Ishikawa (cell line): Measurements from ENCODE around the gene HCAR1.
A peak's percentile ranks its signal among the peaks of the same experiment; 100 is the strongest.

Source experiments
- CEBPB ChIP-seq: IDR thresholded peaks from 2 replicates; pipeline ENCODE4 v1.6.1; 2012
- CREB1 ChIP-seq: IDR thresholded peaks from 2 replicates; pipeline ENCODE4 v1.6.1; 2012; ENCODE audit warnings: low read depth
- EGR1 ChIP-seq: IDR thresholded peaks from 2 replicates; pipeline ENCODE4 v1.6.1; 2012
- EP300 ChIP-seq: IDR thresholded peaks from 2 replicates; pipeline ENCODE4 v1.6.1; 2012; ENCODE audit warnings: borderline replicate concordance
- FOXM1 ChIP-seq: IDR thresholded peaks from 2 replicates; pipeline ENCODE4 v1.6.1; 2012; ENCODE audit warnings: low read depth, borderline replicate concordance
- NFIC ChIP-seq: IDR thresholded peaks from 2 replicates; pipeline ENCODE4 v1.6.1; 2012
- RAD21 ChIP-seq: IDR thresholded peaks from 2 replicates; pipeline ENCODE4 v1.6.1; 2012; ENCODE audit warnings: low read depth
- TAF1 ChIP-seq: IDR thresholded peaks from 2 replicates; pipeline ENCODE4 v1.6.1; 2012; ENCODE audit warnings: low read depth, mild to moderate bottlenecking
- TCF12 ChIP-seq: IDR thresholded peaks from 2 replicates; pipeline ENCODE4 v1.6.1; 2012; ENCODE audit warnings: low read depth
- TEAD4 ChIP-seq: IDR thresholded peaks from 2 replicates; pipeline ENCODE4 v1.6.1; 2012
- YY1 ChIP-seq: IDR thresholded peaks from 2 replicates; pipeline ENCODE4 v1.6.1; 2012; ENCODE audit warnings: low read depth
- ZBTB7A ChIP-seq: IDR thresholded peaks from 2 replicates; pipeline ENCODE4 v1.6.1; 2012; ENCODE audit warnings: low read depth
- TF ChIP-seq, protein P1 (sequence below): IDR thresholded peaks from 2 replicates; pipeline ENCODE4 v1.6.1; 2012; ENCODE audit warnings: low read depth, mild to moderate bottlenecking
- TF ChIP-seq, protein P2 (sequence below): IDR thresholded peaks from 2 replicates; pipeline ENCODE4 v1.6.1; 2012
- TF ChIP-seq, protein P3 (sequence below): IDR thresholded peaks from 2 replicates; pipeline ENCODE4 v1.6.1; 2012

HCAR1 gene

DNA sequence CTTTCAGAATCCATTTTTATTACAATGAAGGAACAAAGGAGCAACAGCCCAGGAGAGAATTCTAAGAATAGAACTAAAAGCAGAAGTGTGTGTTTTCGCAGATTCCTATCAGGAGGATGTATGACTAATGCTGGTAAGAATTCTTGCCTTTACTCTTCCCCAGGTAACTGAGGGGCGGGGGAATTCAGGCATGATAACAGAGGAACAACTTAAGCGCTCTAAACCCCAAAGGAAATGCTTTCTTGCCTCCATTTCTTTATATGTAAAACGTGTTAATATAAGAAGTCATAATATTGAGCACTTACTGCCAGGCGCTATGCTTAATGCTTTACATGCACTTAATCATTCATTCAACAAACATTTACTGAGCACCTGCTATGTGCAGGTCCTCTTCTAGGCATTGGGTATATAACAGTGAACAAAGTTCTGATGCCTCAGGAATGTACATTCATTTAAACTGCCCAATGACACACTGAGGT, 4.5 kb downstream of the HCAR1 start:
- TF ChIP-seq, protein P1, sequence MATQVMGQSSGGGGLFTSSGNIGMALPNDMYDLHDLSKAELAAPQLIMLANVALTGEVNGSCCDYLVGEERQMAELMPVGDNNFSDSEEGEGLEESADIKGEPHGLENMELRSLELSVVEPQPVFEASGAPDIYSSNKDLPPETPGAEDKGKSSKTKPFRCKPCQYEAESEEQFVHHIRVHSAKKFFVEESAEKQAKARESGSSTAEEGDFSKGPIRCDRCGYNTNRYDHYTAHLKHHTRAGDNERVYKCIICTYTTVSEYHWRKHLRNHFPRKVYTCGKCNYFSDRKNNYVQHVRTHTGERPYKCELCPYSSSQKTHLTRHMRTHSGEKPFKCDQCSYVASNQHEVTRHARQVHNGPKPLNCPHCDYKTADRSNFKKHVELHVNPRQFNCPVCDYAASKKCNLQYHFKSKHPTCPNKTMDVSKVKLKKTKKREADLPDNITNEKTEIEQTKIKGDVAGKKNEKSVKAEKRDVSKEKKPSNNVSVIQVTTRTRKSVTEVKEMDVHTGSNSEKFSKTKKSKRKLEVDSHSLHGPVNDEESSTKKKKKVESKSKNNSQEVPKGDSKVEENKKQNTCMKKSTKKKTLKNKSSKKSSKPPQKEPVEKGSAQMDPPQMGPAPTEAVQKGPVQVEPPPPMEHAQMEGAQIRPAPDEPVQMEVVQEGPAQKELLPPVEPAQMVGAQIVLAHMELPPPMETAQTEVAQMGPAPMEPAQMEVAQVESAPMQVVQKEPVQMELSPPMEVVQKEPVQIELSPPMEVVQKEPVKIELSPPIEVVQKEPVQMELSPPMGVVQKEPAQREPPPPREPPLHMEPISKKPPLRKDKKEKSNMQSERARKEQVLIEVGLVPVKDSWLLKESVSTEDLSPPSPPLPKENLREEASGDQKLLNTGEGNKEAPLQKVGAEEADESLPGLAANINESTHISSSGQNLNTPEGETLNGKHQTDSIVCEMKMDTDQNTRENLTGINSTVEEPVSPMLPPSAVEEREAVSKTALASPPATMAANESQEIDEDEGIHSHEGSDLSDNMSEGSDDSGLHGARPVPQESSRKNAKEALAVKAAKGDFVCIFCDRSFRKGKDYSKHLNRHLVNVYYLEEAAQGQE: no peak
- peak; percentile 35; the same call in 1 of the 2 replicates for TF ChIP-seq TEAD4

DNA sequence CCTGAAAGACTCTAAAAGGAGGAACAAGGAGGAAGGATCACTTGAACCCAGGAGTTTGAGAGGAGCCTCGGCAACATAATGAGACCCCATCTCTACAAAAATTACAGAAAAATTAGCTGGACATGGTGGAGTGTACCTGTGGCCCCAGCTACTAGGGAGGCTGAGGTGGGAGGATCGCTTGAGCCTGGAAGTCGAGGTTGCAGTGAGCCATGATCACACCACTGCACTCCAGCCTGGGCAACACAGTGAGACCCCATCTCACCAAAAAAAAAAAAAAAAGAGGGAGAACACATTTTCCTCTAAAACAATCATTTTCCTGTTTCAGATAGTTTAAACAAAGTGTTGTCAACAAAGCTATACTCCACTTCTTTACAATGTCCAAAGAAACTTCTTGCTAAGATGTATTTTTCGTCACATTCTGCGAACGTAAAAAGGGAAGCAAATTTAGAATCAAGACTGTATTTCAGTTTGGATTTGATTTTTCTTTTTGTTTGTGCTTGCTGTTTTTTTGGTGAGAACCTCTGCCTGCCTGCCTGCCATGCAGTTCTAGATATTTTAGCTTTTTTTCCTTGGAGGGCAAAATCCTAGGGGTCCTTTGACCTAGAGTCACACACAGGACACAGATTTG, 5.1 kb downstream of the HCAR1 start:
- TF ChIP-seq CREB1 (no peak), TAF1 (no peak), TCF12 (no peak), TEAD4 (no peak), ZBTB7A (no peak), YY1 (no peak), EP300 (no peak), RAD21 (no peak), NFIC (no peak), CEBPB (no peak), FOXM1 (no peak), EGR1 (no peak)
- TF ChIP-seq, protein P2, sequence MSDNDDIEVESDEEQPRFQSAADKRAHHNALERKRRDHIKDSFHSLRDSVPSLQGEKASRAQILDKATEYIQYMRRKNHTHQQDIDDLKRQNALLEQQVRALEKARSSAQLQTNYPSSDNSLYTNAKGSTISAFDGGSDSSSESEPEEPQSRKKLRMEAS: no peak
- TF ChIP-seq, protein P1: no peak
- TF ChIP-seq, protein P3, sequence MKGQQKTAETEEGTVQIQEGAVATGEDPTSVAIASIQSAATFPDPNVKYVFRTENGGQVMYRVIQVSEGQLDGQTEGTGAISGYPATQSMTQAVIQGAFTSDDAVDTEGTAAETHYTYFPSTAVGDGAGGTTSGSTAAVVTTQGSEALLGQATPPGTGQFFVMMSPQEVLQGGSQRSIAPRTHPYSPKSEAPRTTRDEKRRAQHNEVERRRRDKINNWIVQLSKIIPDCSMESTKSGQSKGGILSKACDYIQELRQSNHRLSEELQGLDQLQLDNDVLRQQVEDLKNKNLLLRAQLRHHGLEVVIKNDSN: no peak

DNA sequence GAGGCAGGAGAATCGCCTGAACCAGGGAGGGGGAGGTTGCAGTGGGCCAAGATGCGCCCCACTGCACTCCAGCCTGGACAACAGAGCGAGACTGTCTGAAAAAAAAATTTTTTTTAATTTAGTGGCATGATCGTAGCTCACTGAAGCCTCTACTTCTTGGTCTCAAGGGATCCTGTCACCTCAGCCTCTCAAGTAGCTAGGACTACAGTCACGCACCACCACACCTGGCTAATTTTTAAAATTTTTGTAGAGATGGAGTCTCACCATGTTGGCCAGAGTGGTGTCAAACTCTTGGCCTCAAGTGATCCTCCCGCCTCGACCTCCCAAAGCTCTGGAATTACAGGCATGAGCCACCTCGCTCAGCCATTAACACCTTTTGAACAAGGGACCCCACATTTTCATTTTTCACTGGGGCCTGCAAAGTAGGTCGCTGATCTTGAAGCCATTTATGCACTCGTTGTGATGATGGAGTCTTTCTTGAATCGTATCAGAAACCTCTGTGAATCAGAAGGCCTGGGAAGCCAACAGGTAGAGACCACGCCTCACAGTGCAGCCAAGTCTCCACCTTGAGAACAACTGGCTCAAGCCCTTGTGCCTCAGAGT, 5.9 kb downstream of the HCAR1 start:
- TF ChIP-seq FOXM1: no peak
- no peak for TF ChIP-seq RAD21
- no peak for TF ChIP-seq YY1
- TF ChIP-seq, protein P1: no peak
- no peak for TF ChIP-seq ZBTB7A
- TF ChIP-seq CEBPB: no peak
- TF ChIP-seq, protein P3: no peak
- TF ChIP-seq, protein P2: no peak
- no peak for TF ChIP-seq EP300
- TF ChIP-seq EGR1: no peak
- no peak for TF ChIP-seq CREB1
- no peak for TF ChIP-seq NFIC
- no peak for TF ChIP-seq TAF1
- no peak for TF ChIP-seq TCF12

DNA sequence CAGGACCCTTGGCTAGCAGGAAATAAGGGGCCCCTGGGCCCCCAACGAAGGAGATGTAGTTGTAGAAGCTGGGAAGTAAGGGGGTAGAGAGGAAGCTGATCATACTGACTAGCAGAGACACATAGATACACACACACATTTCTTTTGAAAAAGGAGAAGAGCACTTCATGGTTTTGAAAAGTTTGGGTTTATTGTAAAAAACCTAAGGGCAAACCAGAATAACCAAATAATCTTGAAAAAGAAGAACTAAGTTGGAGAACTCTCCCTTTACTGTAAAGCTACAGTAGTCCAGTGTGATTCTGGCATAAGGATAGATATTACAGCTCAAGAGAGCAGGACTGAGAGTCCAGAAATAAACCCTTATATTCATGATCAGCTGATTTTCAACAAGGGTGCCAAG, 8.3 kb downstream of the HCAR1 start:
- TF ChIP-seq ZBTB7A (no peak), TAF1 (no peak), EP300 (no peak), FOXM1 (no peak), RAD21 (no peak), EGR1 (no peak), TEAD4 (no peak), YY1 (no peak), CREB1 (no peak), NFIC (no peak)
- TF ChIP-seq, protein P1: no peak
- TF ChIP-seq, protein P3: no peak
